ENCODE results near the gene TLR2.

TLR2 gene

GRCh38 chr4:153679486-153679885 lies 4.6 kb upstream of the TLR2 start:
- TF ChIP-seq ZFX (IDR thresholded peaks at IDR 0.05), result no peak
- TF ChIP-seq, protein P1, sequence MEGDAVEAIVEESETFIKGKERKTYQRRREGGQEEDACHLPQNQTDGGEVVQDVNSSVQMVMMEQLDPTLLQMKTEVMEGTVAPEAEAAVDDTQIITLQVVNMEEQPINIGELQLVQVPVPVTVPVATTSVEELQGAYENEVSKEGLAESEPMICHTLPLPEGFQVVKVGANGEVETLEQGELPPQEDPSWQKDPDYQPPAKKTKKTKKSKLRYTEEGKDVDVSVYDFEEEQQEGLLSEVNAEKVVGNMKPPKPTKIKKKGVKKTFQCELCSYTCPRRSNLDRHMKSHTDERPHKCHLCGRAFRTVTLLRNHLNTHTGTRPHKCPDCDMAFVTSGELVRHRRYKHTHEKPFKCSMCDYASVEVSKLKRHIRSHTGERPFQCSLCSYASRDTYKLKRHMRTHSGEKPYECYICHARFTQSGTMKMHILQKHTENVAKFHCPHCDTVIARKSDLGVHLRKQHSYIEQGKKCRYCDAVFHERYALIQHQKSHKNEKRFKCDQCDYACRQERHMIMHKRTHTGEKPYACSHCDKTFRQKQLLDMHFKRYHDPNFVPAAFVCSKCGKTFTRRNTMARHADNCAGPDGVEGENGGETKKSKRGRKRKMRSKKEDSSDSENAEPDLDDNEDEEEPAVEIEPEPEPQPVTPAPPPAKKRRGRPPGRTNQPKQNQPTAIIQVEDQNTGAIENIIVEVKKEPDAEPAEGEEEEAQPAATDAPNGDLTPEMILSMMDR (conservative IDR thresholded peaks at IDR 0.05), result no peak
- H3K27ac ChIP-seq, result no peak overlapping the region

GRCh38 chr4:153683763-153684181 lies 308 bp upstream of the TLR2 start:
- no peak for TF ChIP-seq ZFX (IDR thresholded peaks at IDR 0.05)
- peak overlapping the region; percentile 16; the same call in 1 of the 2 replicates for H3K27ac ChIP-seq

- TF ChIP-seq ZFX (IDR thresholded peaks at IDR 0.05), result no peak
- TF ChIP-seq, protein P1 (conservative IDR thresholded peaks at IDR 0.05), result no peak
- H3K27ac ChIP-seq, result no peak overlapping the region
These were observed 891 bp downstream of the TLR2 start for GRCh38 chr4:153684971-153685371.

GRCh38 chr4:153704522-153704921 lies 20.4 kb downstream of the TLR2 start:
- TF ChIP-seq, protein P1 (conservative IDR thresholded peaks at IDR 0.05), result no peak
- no peak for TF ChIP-seq ZFX (IDR thresholded peaks at IDR 0.05)
- no peak overlapping the region for H3K27ac ChIP-seq

DNA sequence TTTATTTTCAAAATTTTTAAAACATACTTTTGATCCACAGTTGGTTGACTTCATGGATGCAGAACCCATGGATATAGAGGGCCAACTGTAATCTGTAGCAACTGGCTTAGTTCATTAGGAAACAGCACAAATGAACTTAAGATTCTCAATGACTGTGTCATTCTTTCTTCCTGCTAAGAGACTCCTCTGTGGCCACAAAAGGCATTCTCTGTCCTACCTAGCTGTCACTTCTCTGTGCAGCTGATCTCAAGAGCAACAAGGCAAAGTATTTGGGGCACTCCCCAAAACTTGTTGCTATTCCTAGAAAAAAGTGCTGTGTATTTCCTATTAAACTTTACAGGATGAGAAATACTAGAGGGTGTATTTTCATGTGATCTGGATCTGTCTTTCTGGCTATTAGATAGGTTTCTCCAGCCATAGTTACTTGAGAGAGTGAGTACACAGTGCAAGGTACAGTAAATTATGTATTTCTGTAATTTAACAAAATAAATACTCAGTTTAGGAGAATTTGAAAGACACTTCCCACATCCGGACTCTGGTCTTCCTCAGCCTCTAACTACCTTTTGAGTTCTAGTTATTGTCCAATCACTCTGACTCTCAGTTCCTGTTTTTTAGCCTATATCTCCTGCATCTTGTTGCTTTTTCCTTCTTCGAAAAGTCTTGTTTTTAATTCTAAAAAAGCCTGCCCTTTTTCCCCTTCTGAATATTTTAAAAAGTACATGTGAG lies 21.8 kb downstream of the TLR2 start:
- no peak for TF ChIP-seq ZFX (IDR thresholded peaks at IDR 0.05)
- TF ChIP-seq, protein P1 (conservative IDR thresholded peaks at IDR 0.05), result no peak
- H3K27ac ChIP-seq, result no peak overlapping the region

DNA sequence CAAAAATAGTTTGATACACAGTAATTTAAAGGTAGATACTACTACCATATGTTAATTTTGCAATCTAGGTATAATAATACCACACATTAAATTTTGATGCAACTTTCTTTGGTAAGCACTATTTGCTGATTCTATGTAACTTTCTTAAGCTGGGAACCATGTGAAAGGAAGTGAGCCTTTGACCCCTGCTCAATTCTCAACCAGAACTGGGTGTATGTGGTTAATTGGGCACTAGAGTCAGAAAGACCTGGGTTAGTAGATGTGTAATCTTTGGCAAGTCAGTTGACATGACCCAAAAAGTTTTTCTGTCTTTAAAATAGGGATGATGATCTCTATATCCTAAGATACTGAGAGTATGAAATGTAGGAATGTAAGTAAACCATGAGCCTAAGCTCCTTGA lies 22.4 kb downstream of the TLR2 start:
- H3K27ac ChIP-seq, result no peak overlapping the region
- TF ChIP-seq ZFX (IDR thresholded peaks at IDR 0.05), result no peak
- TF ChIP-seq, protein P1 (conservative IDR thresholded peaks at IDR 0.05), result no peak

DNA sequence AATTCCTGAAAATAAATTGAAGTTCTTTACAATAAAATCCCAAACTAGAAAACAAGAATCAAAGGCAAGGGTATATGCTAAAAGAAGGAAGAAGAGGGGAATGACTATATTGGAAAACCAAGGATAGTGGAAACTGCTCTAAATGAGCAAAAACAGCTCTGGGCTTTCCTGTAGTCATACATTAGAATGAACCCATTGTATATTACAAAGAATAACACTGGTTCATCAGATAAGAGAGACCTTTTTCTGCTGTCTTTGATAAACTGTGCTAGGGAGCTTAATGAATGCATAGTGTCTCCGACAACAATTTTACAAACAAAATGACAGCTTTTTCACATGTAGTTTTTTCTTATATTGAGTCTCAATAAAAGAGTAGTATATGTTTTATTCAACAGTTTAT lies 26.6 kb downstream of the TLR2 start:
- no peak overlapping the region for H3K27ac ChIP-seq
- TF ChIP-seq ZFX (IDR thresholded peaks at IDR 0.05), result no peak
- TF ChIP-seq, protein P1 (conservative IDR thresholded peaks at IDR 0.05), result no peak
